Prostate gland (tissue), 2 donors: ENCODE measurements around the gene NUBPL. TPM values are rescaled to one million over a fixed set of nuclear protein-coding genes. Genes with fewer than 3 reads are reported as not detected.

Experiments used
- DNase-seq: peaks from one replicate; pipeline ENCODE4 v3.0.0-alpha.2; 2019; ENCODE audit warnings: low spot score
- H3K27ac ChIP-seq, 2 donors: fragments of 200-600 bp; sonication (generic); 2 replicates each; pipeline ENCODE4 v1.5.1; 2017 to 2019
- H3K27me3 ChIP-seq: fragments of 200-600 bp; sonication (generic); replicated peaks from 2 replicates; pipeline ENCODE4 v1.5.1; 2019; ENCODE audit not compliant: insufficient read depth
- H3K36me3 ChIP-seq, 2 donors: fragments of 200-600 bp; sonication (generic); 1 replicate in 1 of 2; 2 replicates in 1 of 2; pipeline versions ENCODE4 v1.5.1 to v1.8.1; 2017 to 2019
- H3K4me1 ChIP-seq: fragments of 200-600 bp; sonication (generic); replicated peaks from 2 replicates; pipeline ENCODE4 v1.5.1; 2019
- H3K4me3 ChIP-seq, 2 donors: fragments of 200-600 bp; sonication (generic); 2 replicates each; pipeline ENCODE4 v1.5.1; 2017 to 2019
- H3K9me3 ChIP-seq: fragments of 200-600 bp; sonication (generic); 2 replicates; pipeline ENCODE4 v1.5.1; 2017
- POLR2A ChIP-seq: fragments of 450-650 bp; IDR thresholded peaks from one replicate; pipeline ENCODE4 v1.6.1; 2016; ENCODE audit warnings: antibody characterized with exemption, mild to moderate bottlenecking
- POLR2AphosphoS5 ChIP-seq: sonication (generic); formaldehyde crosslinking; IDR thresholded peaks from one replicate; pipeline ENCODE4 v1.6.1; 2017; ENCODE audit warnings: antibody characterized with exemption
- WGBS: methylation state at CpG from one replicate; pipeline ENCODE4 v1.1.5; 2018; 5-methylcytosine and 5-hydroxymethylcytosine counted together
- intact Hi-C: fragments of 100-400 bp; cut with DNase I; formaldehyde crosslinking; loops from one replicate; pipeline ENCODE4 v1.14.2; 2022
- total RNA-seq, 2 donors: library from RNA; depleted of rRNA; stranded (reverse); fragments of >200 nt; gene quantifications; one replicate each; pipeline ENCODE4 v1.1.0, GENCODE V29; 2016
- TF ChIP-seq, protein P1 (sequence below), 4 experiments: fragments of 200-600 bp in 2 of 4; fragments of 450-650 bp in 2 of 4; sonication (generic) in 2 of 4; IDR thresholded peaks; 1 replicate in 3 of 4; 2 replicates in 1 of 4; pipeline ENCODE4 v1.5.1; 2016 to 2019; ENCODE audit warnings: antibody characterized with exemption in 4 of 4, mild to moderate bottlenecking in 2 of 4, moderate library complexity in 2 of 4

The NUBPL gene
- total RNA-seq, 2 donors from 2014 or later: 6.5 to 12.1 TPM

DNA sequence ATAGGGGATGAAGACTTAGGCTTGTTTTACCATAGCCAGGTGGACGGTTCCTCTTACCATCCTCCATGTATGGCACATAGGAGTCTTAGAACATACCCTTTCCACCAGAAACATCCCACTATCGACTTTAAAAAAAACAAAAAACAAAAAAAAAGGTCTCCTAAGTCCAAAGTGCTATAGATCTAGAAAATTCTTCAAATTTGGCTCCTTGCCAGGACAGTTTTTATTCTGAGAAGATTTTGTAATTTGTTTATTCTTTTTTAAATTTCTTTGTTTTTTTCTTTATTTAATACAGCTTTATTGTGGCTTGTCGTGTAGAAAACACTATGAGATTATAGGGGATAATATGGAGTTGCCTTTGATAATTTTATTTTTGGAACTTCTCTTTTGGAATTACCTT lies 197.7 kb downstream of the NUBPL start:
- Histone ChIP-seq H3K9me3 (no peaks in the 10 kb centered on the region), H3K27me3 (no peaks in the 10 kb centered on the region), H3K4me3 (no peak overlapping the region), H3K4me1 (no peaks in the 10 kb centered on the region), H3K27ac (no peak overlapping the region), H3K36me3 (no peaks in the 10 kb centered on the region)
- intact Hi-C loops: no loop called here
- 75% methylated on average over 3 of the region's 3 CpGs for WGBS
- DNase-seq: no peak
- TF ChIP-seq, protein P1, sequence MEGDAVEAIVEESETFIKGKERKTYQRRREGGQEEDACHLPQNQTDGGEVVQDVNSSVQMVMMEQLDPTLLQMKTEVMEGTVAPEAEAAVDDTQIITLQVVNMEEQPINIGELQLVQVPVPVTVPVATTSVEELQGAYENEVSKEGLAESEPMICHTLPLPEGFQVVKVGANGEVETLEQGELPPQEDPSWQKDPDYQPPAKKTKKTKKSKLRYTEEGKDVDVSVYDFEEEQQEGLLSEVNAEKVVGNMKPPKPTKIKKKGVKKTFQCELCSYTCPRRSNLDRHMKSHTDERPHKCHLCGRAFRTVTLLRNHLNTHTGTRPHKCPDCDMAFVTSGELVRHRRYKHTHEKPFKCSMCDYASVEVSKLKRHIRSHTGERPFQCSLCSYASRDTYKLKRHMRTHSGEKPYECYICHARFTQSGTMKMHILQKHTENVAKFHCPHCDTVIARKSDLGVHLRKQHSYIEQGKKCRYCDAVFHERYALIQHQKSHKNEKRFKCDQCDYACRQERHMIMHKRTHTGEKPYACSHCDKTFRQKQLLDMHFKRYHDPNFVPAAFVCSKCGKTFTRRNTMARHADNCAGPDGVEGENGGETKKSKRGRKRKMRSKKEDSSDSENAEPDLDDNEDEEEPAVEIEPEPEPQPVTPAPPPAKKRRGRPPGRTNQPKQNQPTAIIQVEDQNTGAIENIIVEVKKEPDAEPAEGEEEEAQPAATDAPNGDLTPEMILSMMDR (IDR thresholded peaks at IDR 0.05): no peak
- no peak for TF ChIP-seq POLR2A

DNA sequence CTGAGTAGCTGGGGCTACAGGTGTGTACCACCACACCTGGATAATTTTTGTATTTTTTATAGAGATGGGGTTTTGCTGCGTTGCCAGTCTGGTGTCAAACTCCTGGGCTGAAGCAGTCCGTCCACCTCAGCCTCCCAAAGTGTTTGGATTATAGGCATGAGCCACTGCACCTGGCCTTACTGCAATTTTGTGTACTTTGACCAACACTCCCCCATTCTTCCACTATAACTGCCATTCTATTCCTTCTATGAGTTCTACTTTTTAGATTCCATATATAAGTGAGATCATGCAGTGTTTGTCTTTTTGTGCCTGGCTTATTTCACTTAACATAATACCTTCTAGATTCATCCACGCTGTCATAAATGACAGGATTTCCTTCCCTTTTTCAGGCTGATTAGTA lies 199.1 kb downstream of the NUBPL start:
- TF ChIP-seq POLR2A (no peak), POLR2AphosphoS5 (no peak)
- TF ChIP-seq, protein P1 (IDR thresholded peaks at IDR 0.05): no peak
- 64% methylated on average over 3 of the region's 3 CpGs for WGBS
- H3K27me3 ChIP-seq: no peaks in the 10 kb centered on the region
- DNase-seq: no peak
- H3K4me3 ChIP-seq: no peak overlapping the region
- no peaks in the 10 kb centered on the region for H3K36me3 ChIP-seq
- no peaks in the 10 kb centered on the region for H3K9me3 ChIP-seq
- no peaks in the 10 kb centered on the region for H3K4me1 ChIP-seq
- no peak overlapping the region for H3K27ac ChIP-seq
- intact Hi-C loops: no loop called here

DNA sequence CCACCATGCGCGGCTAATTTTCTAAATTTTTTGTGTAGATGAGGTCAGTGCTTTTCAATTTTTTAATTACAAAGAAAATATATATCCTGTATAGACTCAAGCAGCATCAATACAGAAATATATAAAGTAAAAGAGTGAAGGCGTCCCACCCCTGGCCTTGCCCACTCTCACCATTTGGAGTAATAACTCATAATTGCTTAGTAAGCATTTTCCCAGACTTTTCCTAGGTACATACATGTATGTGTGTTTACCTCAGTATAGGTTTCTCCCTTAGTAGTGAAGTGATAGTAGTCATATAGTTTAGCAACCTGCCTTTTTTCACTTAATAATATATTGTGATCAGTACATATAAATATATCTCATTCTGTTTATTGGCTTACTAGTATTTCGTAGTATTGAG lies 200.1 kb downstream of the NUBPL start:
- Histone ChIP-seq H3K4me3 (no peak overlapping the region), H3K4me1 (no peaks in the 10 kb centered on the region), H3K36me3 (no peaks in the 10 kb centered on the region), H3K27me3 (no peaks in the 10 kb centered on the region), H3K27ac (no peak overlapping the region), H3K9me3 (no peaks in the 10 kb centered on the region)
- TF ChIP-seq, protein P1 (IDR thresholded peaks at IDR 0.05): no peak
- TF ChIP-seq POLR2A: no peak
- WGBS: 94% methylated on average over 4 of the region's 4 CpGs
- no peak for DNase-seq
- intact Hi-C loops: no loop called here

DNA sequence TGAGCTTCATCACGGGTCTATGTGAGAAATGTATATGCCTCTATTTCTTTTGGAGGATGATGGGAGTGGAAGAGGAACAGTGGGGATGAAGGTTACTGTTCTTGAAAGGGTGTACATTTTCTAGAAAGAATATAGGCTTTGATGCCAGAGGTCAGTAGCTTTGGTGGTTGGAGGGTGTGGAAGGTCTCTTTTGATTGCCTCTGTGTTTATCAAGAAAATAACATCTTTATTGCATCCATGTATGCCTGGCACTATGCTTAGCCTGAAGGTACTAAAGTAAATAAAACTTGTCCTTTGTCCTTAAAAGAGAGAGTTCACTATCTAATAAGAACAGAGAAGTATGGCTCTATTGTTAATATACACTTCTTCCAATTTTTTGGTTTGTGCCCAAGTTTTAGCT lies 201.8 kb downstream of the NUBPL start:
- no peak overlapping the region for H3K27ac ChIP-seq
- no peaks in the 10 kb centered on the region for H3K4me1 ChIP-seq
- intact Hi-C loops: no loop called here
- WGBS: 90% methylated on average over 1 of the region's 1 CpG
- H3K4me3 ChIP-seq: no peak overlapping the region
- no peak for DNase-seq
- no peaks in the 10 kb centered on the region for H3K36me3 ChIP-seq
- no peaks in the 10 kb centered on the region for H3K9me3 ChIP-seq
- TF ChIP-seq POLR2AphosphoS5 (no peak), POLR2A (no peak)
- TF ChIP-seq, protein P1 (IDR thresholded peaks at IDR 0.05): no peak
- no peaks in the 10 kb centered on the region for H3K27me3 ChIP-seq

DNA sequence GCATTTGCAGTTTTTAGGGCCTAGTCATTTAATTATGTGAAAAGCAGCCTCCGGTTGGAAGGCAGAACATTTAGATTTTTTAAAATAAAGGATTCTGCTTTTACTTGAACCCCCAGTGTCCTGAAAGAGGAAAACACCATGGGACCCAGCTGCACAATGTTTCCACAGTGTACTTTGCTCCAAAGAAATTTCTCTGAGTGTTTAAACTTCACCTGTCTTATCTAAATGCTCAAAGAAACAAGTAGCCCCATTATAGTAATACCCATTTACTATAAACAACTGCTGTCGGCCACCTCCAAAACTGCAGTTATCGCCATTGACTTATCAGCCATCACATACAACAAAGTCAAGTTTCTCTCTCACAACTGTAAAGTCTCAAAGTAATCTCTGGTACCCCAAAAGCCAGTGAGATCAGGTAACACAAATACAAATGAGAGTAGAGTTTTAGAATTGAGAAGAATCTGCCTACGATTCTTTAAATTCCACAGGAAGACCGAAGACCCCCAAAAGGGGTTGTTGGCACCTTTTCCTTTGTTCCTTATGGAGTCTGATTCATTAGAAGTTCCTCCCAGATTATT lies 205.2 kb downstream of the NUBPL start:
- Histone ChIP-seq H3K4me3 (no peak overlapping the region), H3K27ac (no peak overlapping the region), H3K27me3 (no peaks in the 10 kb centered on the region), H3K9me3 (no peaks in the 10 kb centered on the region), H3K36me3 (no peaks in the 10 kb centered on the region), H3K4me1 (no peaks in the 10 kb centered on the region)
- DNase-seq: no peak
- WGBS: 85% methylated on average over 5 of the region's 5 CpGs
- TF ChIP-seq POLR2AphosphoS5: no peak
- TF ChIP-seq POLR2A: no peak
- intact Hi-C loops: no loop called here
